HepG2 (cell line): ENCODE data around the gene SIX4. TPM values are rescaled to one million over a fixed set of nuclear protein-coding genes. Genes with fewer than 3 reads are reported as not detected.
A peak's percentile ranks its signal among the peaks of the same experiment; 100 is the strongest.

Source experiments
- CBFB ChIP-seq: sonication (generic); formaldehyde crosslinking; IDR thresholded peaks from 2 replicates; pipeline ENCODE4 v1.4.0; 2020; ENCODE audit warnings: missing genetic modification reagents
- CERS6 ChIP-seq: sonication (generic); formaldehyde crosslinking; IDR thresholded peaks from 2 replicates; pipeline ENCODE4 v1.5.0; 2020; ENCODE audit warnings: missing genetic modification reagents
- HIC2 ChIP-seq: sonication (generic); formaldehyde crosslinking; IDR thresholded peaks from 2 replicates; pipeline ENCODE4 v1.9.0; 2022; ENCODE audit warnings: low read depth, missing genetic modification reagents
- HINFP ChIP-seq: sonication (generic); formaldehyde crosslinking; IDR thresholded peaks from 2 replicates; pipeline ENCODE4 v1.4.0; 2020; ENCODE audit warnings: low read depth, mild to moderate bottlenecking, missing genetic modification reagents
- MYNN ChIP-seq: sonication (generic); formaldehyde crosslinking; IDR thresholded peaks from 2 replicates; pipeline ENCODE4 v1.4.0; 2020; ENCODE audit warnings: mild to moderate bottlenecking, low read depth, missing genetic modification reagents
- NR2F6 ChIP-seq, 2 experiments: IDR thresholded peaks; 2 replicates each; pipeline ENCODE4 v1.6.1; 2016; ENCODE audit warnings: antibody characterized with exemption in 1 of 2, mild to moderate bottlenecking in 1 of 2
- PATZ1 ChIP-seq: sonication (generic); formaldehyde crosslinking; IDR thresholded peaks from 2 replicates; pipeline ENCODE4 v1.4.0; 2020; ENCODE audit warnings: missing genetic modification reagents
- PHF5A ChIP-seq: IDR thresholded peaks from one replicate; pipeline ENCODE4 v1.6.1; 2018; ENCODE audit warnings: low read depth, missing genetic modification reagents; ENCODE audit not compliant: unreplicated experiment
- TGIF2 ChIP-seq: IDR thresholded peaks from 2 replicates; pipeline ENCODE4 v1.6.1; 2016; ENCODE audit warnings: control low read depth, missing compliant biosample characterization
- ZBTB25 ChIP-seq: IDR thresholded peaks from 2 replicates; pipeline ENCODE4 v1.6.1; 2018; ENCODE audit warnings: missing genetic modification reagents
- ZNF18 ChIP-seq: sonication (generic); formaldehyde crosslinking; IDR thresholded peaks from 2 replicates; pipeline ENCODE4 v1.8.0; 2022; ENCODE audit warnings: mild to moderate bottlenecking, missing genetic modification reagents; ENCODE audit not compliant: insufficient replicate concordance
- ZNF552 ChIP-seq: sonication (generic); formaldehyde crosslinking; IDR thresholded peaks from 2 replicates; pipeline ENCODE4 v1.9.0; 2022; ENCODE audit warnings: missing genetic modification reagents, mild to moderate bottlenecking, borderline replicate concordance
- ZNF614 ChIP-seq: IDR thresholded peaks from 2 replicates; pipeline ENCODE4 v1.6.1; 2018; ENCODE audit warnings: missing biosample characterization, missing genetic modification reagents, inconsistent platforms, borderline replicate concordance
- ZNF687 ChIP-seq: sonication (generic); formaldehyde crosslinking; IDR thresholded peaks from 2 replicates; pipeline ENCODE4 v1.5.1; 2020; ENCODE audit warnings: mild to moderate bottlenecking, missing genetic modification reagents, moderate library complexity
- polyA plus RNA-seq, 8 experiments: library from polyadenylated mRNA; depleted of rRNA in 3 of 8; stranded (reverse) in 7 of 8; unstranded in 1 of 8; fragments of >200 nt; fragmentation: Illumina TruSeq in 4 of 8; extraction: Trizol in 4 of 8; gene quantifications; 2 replicates each; pipeline versions ENCODE4 v1.2.1 to v1.2.3, GENCODE V29; 2011 to 2016; ENCODE audit warnings: low read depth in 4 of 8, missing spikeins in 1 of 8, mixed read lengths in 1 of 8; ENCODE audit not compliant: insufficient read depth in 1 of 8
- total RNA-seq, 5 experiments: library from RNA; depleted of rRNA; stranded (reverse); fragments of >200 nt; fragmentation: Illumina TruSeq; extraction: Trizol; gene quantifications; 2 replicates each; pipeline ENCODE4 v1.2.3, GENCODE V29; 2016; ENCODE audit warnings: low read depth in 1 of 5

SIX4 gene
- total and polyA plus RNA-seq, 2 of the 13 experiments (the other 11 are each of a cell fraction or from before 2014, with no cell fraction given) = 5.0 to 6.0 TPM

- TF ChIP-seq ZNF687 (CRISPR knock-in tag) = peak; percentile 48
- TF ChIP-seq HIC2 (CRISPR knock-in tag) = no peak
- TF ChIP-seq ZNF18 = no peak
- no peak for TF ChIP-seq ZNF614 (CRISPR knock-in tag)
- TF ChIP-seq HINFP (CRISPR knock-in tag) = no peak
- TF ChIP-seq PHF5A (CRISPR knock-in tag) = no peak
- no peak for TF ChIP-seq CERS6 (CRISPR knock-in tag)
- peak; percentile 53; the same call in 1 of the 2 replicates for TF ChIP-seq TGIF2 (CRISPR knock-in tag)
- TF ChIP-seq MYNN = no peak
- no peak for TF ChIP-seq ZBTB25
- no peak for TF ChIP-seq CBFB (CRISPR knock-in tag)
- peak; percentile 67 for TF ChIP-seq NR2F6 (IDR thresholded peaks at IDR 0.05)
- peak; percentile 30; the same call in 1 of the 2 replicates for TF ChIP-seq NR2F6 (CRISPR knock-in tag; IDR thresholded peaks at IDR 0.05)
- no peak for TF ChIP-seq ZNF552 (CRISPR knock-in tag)
- TF ChIP-seq PATZ1 = no peak; the same call in 1 of the 2 replicates
Observed at GRCh38 chr14:60723907-60724618, at the start of gene SIX4 (continued).
